ENCODE results near the gene EBNA1BP2.
A peak's percentile ranks its signal among the peaks of the same experiment; 100 is the strongest.
"Not testable (repeated sequence)": the region's sequence is repeated elsewhere in the genome, so short reads cannot be mapped to it uniquely, and the experiment has no call there.

Gene EBNA1BP2

DNA sequence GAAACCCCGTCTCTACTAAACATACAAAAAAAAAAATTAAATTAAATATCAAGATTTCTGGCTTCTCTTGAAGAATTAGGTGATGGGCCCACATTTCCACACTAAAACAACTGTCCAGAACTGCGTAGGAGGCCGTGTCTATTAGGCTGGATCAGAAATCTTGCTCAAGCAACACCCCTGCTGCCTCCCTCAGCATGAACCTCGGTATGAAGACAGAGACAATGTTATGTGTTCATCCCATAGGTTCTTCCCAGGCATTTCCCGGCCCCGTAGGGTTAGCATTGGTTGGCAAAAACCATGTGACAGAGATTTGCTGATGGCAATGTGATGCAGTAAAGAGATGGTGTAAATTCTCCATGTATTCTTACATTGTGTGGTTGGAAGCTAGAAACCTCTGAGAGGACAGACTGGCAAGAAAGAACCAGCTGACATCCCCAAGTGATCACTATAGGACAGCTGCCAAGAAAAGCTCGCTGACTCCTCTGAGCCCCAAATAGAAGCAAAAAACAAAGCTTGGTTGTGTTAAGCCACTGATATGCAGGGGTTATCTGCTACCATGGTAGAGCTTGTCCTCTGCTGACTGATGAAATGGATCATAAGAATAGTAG, 34.5 kb downstream of the EBNA1BP2 start:
- H3K36me3 ChIP-seq (ENCODE audit: control insufficient read depth, low read depth, low read length) = no peaks in the 10 kb centered on the region
- no peaks in the 10 kb centered on the region for H3K4me1 ChIP-seq (ENCODE audit: control insufficient read depth, low read depth, low read length)
- no peak overlapping the region for H3K27ac ChIP-seq (ENCODE audit: low read length)
- H3K9me3 ChIP-seq (ENCODE audit: control insufficient read depth, low read depth, low read length) = peaks cover 15% of the 10 kb centered on the region
- H3K27me3 ChIP-seq (ENCODE audit: control insufficient read depth, insufficient read depth, low read length) = no peaks in the 10 kb centered on the region
- H3K4me3 ChIP-seq (ENCODE audit: low read length) = no peak overlapping the region
- H3K9ac ChIP-seq (ENCODE audit: low read length) = no peak overlapping the region

DNA sequence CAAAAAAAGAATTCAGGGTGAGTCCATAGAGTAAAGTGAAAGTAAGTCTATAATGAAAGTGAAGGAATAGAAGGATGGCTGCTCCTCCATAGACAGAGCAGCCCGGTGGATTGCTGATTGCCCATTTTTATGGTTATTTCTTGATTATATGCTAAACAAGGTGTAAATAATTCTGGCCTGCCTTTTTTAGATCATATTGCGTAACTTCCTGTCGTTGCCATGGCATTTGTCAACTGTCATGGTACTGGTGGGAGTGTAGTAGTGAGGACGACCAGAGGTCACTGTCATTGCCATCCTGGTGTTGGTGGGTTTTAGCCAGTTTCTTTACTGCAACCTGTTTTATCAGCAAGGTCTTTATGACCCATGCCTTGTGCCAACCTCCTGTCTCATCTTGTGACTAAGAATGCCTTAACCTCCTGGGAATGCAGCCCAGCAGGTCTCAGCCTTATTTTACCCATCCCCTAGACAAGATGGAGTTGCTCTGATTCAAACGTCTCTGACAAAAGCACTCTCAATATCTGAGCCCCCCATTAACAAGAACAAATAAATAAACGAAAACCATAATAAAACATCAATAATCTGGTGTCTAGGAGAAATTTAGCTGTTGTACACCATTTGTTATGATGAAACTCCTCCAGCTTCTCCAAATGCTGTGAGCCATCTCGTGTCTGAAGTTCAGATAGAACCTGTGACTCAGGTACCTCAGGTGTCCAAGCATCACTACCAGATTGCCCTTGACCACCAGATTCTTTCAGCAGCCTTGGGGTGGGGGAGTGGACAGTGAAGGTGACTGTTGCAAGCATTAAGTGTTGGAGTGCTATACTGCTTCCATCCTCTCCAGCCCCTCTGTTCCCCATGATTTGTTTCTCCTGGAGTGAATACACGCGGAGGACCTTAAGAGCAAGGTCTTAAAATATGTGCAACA, 36.0 kb downstream of the EBNA1BP2 start:
- Histone ChIP-seq H3K4me1 (ENCODE audit: control insufficient read depth, low read depth, low read length) (no peaks in the 10 kb centered on the region), H3K4me3 (ENCODE audit: low read length) (no peak overlapping the region), H3K27me3 (ENCODE audit: control insufficient read depth, insufficient read depth, low read length) (no peaks in the 10 kb centered on the region), H3K9me3 (ENCODE audit: control insufficient read depth, low read depth, low read length) (peaks cover 15% of the 10 kb centered on the region), H3K27ac (ENCODE audit: low read length) (no peak overlapping the region), H3K9ac (ENCODE audit: low read length) (no peak overlapping the region), H3K36me3 (ENCODE audit: control insufficient read depth, low read depth, low read length) (peaks cover 2% of the 10 kb centered on the region)

DNA sequence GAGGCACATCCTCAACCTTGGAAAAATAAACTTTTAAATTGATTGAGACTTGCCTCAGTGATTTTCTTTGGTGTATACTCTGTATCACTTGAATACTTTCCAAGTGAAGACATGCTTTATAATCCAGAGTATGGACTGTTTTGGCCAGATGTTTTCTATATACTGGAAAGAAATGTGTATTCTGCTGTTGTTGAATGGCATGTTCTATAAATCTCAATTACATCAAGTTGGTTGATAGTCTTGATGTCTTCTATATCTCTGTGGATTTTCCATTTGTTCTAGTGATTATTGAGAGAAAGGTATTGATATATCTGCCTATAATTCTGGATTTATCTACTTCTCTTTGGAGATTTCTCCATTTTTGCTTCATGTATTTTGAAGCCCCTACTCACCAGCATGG, 37.5 kb downstream of the EBNA1BP2 start:
- H3K27me3 ChIP-seq (ENCODE audit: control insufficient read depth, insufficient read depth, low read length) = no peaks in the 10 kb centered on the region
- no peak overlapping the region for H3K4me3 ChIP-seq (ENCODE audit: low read length)
- H3K27ac ChIP-seq (ENCODE audit: low read length) = no peak overlapping the region
- peaks cover 9% of the 10 kb centered on the region for H3K36me3 ChIP-seq (ENCODE audit: control insufficient read depth, low read depth, low read length)
- H3K4me1 ChIP-seq (ENCODE audit: control insufficient read depth, low read depth, low read length) = no peaks in the 10 kb centered on the region
- peaks cover 15% of the 10 kb centered on the region for H3K9me3 ChIP-seq (ENCODE audit: control insufficient read depth, low read depth, low read length)
- no peak overlapping the region for H3K9ac ChIP-seq (ENCODE audit: low read length)

DNA sequence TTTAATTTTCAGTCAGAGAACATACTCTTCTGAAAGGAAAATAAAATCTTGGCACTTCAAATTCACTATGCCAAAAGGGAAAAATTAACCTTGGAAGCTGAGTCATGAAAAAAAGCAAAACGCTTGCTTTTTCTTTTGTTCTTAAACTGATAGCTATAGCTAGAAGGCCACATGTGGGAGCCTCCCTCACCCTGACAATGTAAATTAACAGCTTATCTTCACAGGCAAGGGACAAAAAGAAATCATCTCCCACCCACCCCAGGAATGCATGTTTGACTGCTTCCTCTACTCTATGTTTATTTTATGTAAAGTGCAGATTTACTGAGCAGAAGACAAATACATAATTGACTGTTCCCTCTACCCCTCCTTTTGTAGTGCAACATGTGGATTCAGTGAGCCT, 38.0 kb downstream of the EBNA1BP2 start:
- Histone ChIP-seq H3K27me3 (ENCODE audit: control insufficient read depth, insufficient read depth, low read length) (no peaks in the 10 kb centered on the region), H3K9me3 (ENCODE audit: control insufficient read depth, low read depth, low read length) (peaks cover 15% of the 10 kb centered on the region), H3K27ac (ENCODE audit: low read length) (no peak overlapping the region), H3K36me3 (ENCODE audit: control insufficient read depth, low read depth, low read length) (peaks cover 9% of the 10 kb centered on the region), H3K4me3 (ENCODE audit: low read length) (no peak overlapping the region), H3K9ac (ENCODE audit: low read length) (no peak overlapping the region), H3K4me1 (ENCODE audit: control insufficient read depth, low read depth, low read length) (no peaks in the 10 kb centered on the region)

DNA sequence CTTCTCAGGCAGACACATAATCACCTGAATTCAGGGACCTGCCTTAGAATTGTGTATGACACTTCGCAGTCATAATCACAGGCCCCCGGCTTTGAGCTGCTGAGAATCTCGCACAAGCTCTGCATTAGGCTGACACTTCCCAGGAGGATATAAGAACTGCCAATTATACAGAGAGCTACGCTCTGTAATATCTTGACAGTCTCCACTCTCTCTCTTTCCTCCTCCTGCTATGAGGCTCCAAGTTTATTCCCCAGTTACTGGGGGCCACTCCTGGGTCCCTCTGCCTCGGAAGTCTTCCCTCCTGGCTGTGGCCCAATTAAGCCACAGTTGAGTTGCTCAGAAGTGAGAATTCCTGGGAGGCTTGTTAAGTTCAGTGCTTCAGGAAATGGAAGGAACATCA, 42.7 kb downstream of the EBNA1BP2 start:
- H3K9me3 ChIP-seq (ENCODE audit: control insufficient read depth, low read depth, low read length) = peaks cover 12% of the 10 kb centered on the region
- no peak overlapping the region for H3K9ac ChIP-seq (ENCODE audit: low read length)
- peaks cover 9% of the 10 kb centered on the region for H3K36me3 ChIP-seq (ENCODE audit: control insufficient read depth, low read depth, low read length)
- no peak overlapping the region for H3K27ac ChIP-seq (ENCODE audit: low read length)
- no peaks in the 10 kb centered on the region for H3K4me1 ChIP-seq (ENCODE audit: control insufficient read depth, low read depth, low read length)
- no peaks in the 10 kb centered on the region for H3K27me3 ChIP-seq (ENCODE audit: control insufficient read depth, insufficient read depth, low read length)
- H3K4me3 ChIP-seq (ENCODE audit: low read length) = no peak overlapping the region

DNA sequence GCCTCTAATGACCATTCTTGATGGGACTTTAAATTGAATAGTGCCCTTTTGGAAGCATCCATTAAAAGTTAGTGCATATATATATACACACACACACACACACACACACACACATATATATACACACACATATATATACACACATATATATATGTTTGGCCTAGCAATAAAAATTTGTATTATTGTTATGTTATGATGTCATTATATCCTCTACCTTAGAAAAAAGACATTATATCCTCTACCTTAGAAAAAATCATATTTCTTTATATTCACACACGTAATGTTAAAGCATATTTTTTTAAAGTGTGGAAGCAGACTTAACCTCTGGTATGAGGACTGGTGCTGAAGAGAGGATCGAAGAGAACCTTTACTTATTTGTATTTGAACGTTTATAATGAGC, 43.3 kb downstream of the EBNA1BP2 start:
- Histone ChIP-seq H3K4me1 (ENCODE audit: control insufficient read depth, low read depth, low read length) (no peaks in the 10 kb centered on the region), H3K4me3 (ENCODE audit: low read length) (no peak overlapping the region), H3K27me3 (ENCODE audit: control insufficient read depth, insufficient read depth, low read length) (no peaks in the 10 kb centered on the region), H3K27ac (ENCODE audit: low read length) (no peak overlapping the region), H3K9ac (ENCODE audit: low read length) (no peak overlapping the region), H3K36me3 (ENCODE audit: control insufficient read depth, low read depth, low read length) (peaks cover 9% of the 10 kb centered on the region), H3K9me3 (ENCODE audit: control insufficient read depth, low read depth, low read length) (peaks cover 6% of the 10 kb centered on the region)

DNA sequence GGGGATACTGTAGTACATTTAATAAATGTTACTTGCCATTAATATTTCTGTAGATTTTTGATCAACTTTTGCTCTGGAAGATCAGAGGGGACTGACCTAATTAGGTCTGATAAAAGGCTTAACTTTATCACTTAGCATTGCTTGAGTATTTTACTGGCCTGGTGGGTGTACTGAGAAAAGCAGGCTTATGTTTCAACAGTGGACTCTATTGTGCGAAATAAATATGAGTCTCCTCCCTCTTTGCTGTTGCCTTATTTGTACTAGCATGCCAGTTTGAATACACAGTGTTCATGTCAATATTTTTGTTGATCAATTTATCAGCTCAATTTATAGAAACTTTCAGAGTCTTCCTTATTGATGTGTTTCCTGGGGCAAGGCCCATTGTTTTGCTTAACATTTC, 49.1 kb downstream of the EBNA1BP2 start:
- H3K36me3 ChIP-seq (ENCODE audit: control insufficient read depth, low read depth, low read length) = no peaks in the 10 kb centered on the region
- H3K9me3 ChIP-seq (ENCODE audit: control insufficient read depth, low read depth, low read length) = no peaks in the 10 kb centered on the region
- H3K27me3 ChIP-seq (ENCODE audit: control insufficient read depth, insufficient read depth, low read length) = no peaks in the 10 kb centered on the region
- no peak overlapping the region for H3K27ac ChIP-seq (ENCODE audit: low read length)
- peaks cover 5% of the 10 kb centered on the region for H3K4me1 ChIP-seq (ENCODE audit: control insufficient read depth, low read depth, low read length)
- H3K4me3 ChIP-seq (ENCODE audit: low read length) = no peak overlapping the region
- H3K9ac ChIP-seq (ENCODE audit: low read length) = no peak overlapping the region

DNA sequence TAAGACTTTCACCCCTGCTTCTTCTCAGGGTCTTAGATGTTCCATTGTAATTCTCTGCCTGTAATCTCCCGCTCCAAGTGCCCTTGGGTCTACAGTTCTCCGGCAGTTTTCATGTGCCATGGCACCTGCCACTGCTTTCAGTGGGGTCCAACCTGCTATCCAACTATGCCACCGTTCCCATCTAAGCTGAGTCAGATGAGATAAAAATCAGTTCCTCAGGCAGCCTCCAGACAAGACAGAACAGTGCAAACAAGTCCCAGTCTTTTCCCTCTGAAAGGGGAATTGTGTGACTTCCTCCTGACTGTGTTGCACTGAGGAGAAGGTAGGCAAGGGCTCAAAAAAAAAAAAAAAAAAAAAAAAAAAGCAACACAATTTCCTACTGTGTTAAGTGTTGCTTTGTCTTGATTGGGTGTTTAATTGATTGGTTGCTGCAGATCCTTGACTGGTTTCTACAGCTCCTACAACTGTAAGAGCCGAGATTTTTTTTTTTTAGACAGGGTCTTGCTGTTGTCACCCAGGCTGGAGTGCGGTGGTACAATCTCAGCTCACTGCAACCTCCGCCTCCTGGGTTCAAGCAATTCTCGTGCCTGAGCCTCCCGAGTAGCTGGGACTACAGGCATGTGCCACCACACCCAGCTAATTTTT, 50.7 kb downstream of the EBNA1BP2 start:
- Histone ChIP-seq H3K27me3 (ENCODE audit: control insufficient read depth, insufficient read depth, low read length) (no peaks in the 10 kb centered on the region), H3K4me1 (ENCODE audit: control insufficient read depth, low read depth, low read length) (peaks cover 5% of the 10 kb centered on the region), H3K27ac (ENCODE audit: low read length) (no peak overlapping the region), H3K9me3 (ENCODE audit: control insufficient read depth, low read depth, low read length) (no peaks in the 10 kb centered on the region), H3K9ac (ENCODE audit: low read length) (no peak overlapping the region), H3K36me3 (ENCODE audit: control insufficient read depth, low read depth, low read length) (no peaks in the 10 kb centered on the region), H3K4me3 (ENCODE audit: low read length) (peak overlapping the region; percentile 74)

DNA sequence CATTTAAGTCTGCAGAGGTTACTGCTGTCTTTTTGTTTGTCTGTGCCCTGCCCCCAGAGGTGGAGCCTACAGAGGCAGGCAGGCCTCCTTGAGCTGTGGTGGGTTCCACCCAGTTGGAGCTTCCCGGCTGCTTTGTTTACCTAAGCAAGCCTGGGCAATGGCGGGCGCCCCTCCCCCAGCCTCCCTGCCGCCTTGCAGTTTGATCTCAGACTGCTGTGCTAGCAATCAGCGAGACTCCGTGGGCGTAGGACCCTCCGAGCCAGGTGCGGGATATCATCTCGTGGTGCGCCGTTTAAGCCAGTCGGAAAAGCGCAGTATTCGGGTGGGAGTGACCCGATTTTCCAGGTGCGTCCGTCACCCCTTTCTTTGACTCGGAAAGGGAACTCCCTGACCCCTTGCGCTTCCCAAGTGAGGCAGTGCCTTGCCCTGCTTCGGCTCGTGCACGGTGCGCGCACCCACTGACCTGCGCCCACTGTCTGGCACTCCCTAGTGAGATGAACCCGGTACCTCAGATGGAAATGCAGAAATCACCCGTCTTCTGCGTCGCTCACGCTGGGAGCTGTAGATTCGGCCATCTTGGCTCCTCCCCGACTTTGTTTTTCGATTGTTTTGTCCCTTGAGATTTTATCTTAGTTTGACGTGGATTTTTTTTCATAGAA, 52.0 kb downstream of the EBNA1BP2 start:
- H3K36me3 ChIP-seq (ENCODE audit: control insufficient read depth, low read depth, low read length); H3K4me1 ChIP-seq (ENCODE audit: control insufficient read depth, low read depth, low read length); H3K27me3 ChIP-seq (ENCODE audit: control insufficient read depth, insufficient read depth, low read length); H3K9me3 ChIP-seq (ENCODE audit: control insufficient read depth, low read depth, low read length): not testable (repeated sequence)
- Histone ChIP-seq H3K27ac (ENCODE audit: low read length) (peak overlapping the region; percentile 34), H3K9ac (ENCODE audit: low read length) (peak overlapping the region; percentile 85), H3K4me3 (ENCODE audit: low read length) (peak overlapping the region; percentile 74)

All from iPS-18a (cell line).